Stimulated activated CD4-positive, alpha-beta T cell treated with anti-CD3 and anti-CD28 coated beads, Interleukin-12 subunit alpha, Interleukin-12 subunit beta, amount 100 ng/mL, for 24 hours (primary cell): ENCODE results near the gene RECQL.

ENCODE experiments used
- DNase-seq, 2 experiments: peaks; one replicate each; pipeline ENCODE4 v3.0.0-alpha.2; 2020; ENCODE audit warnings: low read depth in 2 of 2

Gene RECQL

GRCh38 chr12:21501258-21502163, at the start of gene RECQL, which contains the start of gene GOLT1B:
Gene RECQL, minus strand, starts transcription at chr12:21501635. Its CDS starts 2,065 bp downstream, at chr12:21499570.
Gene GOLT1B, plus strand, starts transcription at chr12:21501789. Its CDS starts 135 bp downstream, at chr12:21501924.
- DNase-seq: peak; percentile 82

GRCh38 chr12:21547437-21547836, 46.0 kb upstream of the RECQL start:
- DNase-seq: no peak

- DNase-seq: no peak
Observed at GRCh38 chr12:21546716-21547115, 45.3 kb upstream of the RECQL start.

- no peak for DNase-seq
Observed at GRCh38 chr12:21545557-21545956, 44.1 kb upstream of the RECQL start.

GRCh38 chr12:21543151-21543550, 41.7 kb upstream of the RECQL start:
- DNase-seq: no peak

- no peak for DNase-seq
Observed at GRCh38 chr12:21542403-21542802, 41.0 kb upstream of the RECQL start.

- no peak for DNase-seq
Observed at GRCh38 chr12:21541773-21542172, 40.3 kb upstream of the RECQL start.

- no peak for DNase-seq
Observed at GRCh38 chr12:21539797-21540196, 38.4 kb upstream of the RECQL start.

GRCh38 chr12:21538061-21538653, 36.7 kb upstream of the RECQL start:
- DNase-seq: no peak

GRCh38 chr12:21529456-21529855, 28.0 kb upstream of the RECQL start:
- DNase-seq: no peak

GRCh38 chr12:21528953-21529352, 27.5 kb upstream of the RECQL start:
- DNase-seq: no peak

GRCh38 chr12:21527451-21528180, 26.2 kb upstream of the RECQL start:
- DNase-seq: peak; percentile 30 to 48

GRCh38 chr12:21526721-21527345, 25.4 kb upstream of the RECQL start:
- DNase-seq: no peak

GRCh38 chr12:21526053-21526452, 24.6 kb upstream of the RECQL start, which contains the start of gene SPX:
Gene SPX, plus strand, starts transcription at chr12:21526296. Its CDS starts 177 bp downstream, at chr12:21526473.
- no peak for DNase-seq

- DNase-seq: no peak
Observed at GRCh38 chr12:21523148-21523547, 21.7 kb upstream of the RECQL start.

GRCh38 chr12:21521541-21521940, 20.1 kb upstream of the RECQL start:
- DNase-seq: no peak

- no peak for DNase-seq
Observed at GRCh38 chr12:21518451-21518850, 17.0 kb upstream of the RECQL start.

GRCh38 chr12:21516281-21516680, 14.8 kb upstream of the RECQL start:
- no peak for DNase-seq

- DNase-seq: no peak
Observed at GRCh38 chr12:21509768-21510167, 8.3 kb upstream of the RECQL start.

GRCh38 chr12:21507849-21508248, 6.4 kb upstream of the RECQL start:
- no peak for DNase-seq

GRCh38 chr12:21505888-21506287, 4.5 kb upstream of the RECQL start:
- DNase-seq: no peak

GRCh38 chr12:21502872-21503271, 1.4 kb upstream of the RECQL start:
- no peak for DNase-seq
